Neural progenitor cell (in vitro differentiated cells): ENCODE data around the gene PCDHA7. TPM values are rescaled to one million over a fixed set of nuclear protein-coding genes. Genes with fewer than 3 reads are reported as not detected.

Source experiments
- DNase-seq: peaks from one replicate; pipeline ENCODE4 v3.0.0-alpha.2; 2016; ENCODE audit warnings: low spot score
- H2AFZ ChIP-seq: fragments of 200-600 bp; sonication (generic); replicated peaks from 2 replicates; pipeline ENCODE4 v1.6.1; 2016; ENCODE audit warnings: antibody characterized with exemption
- H3F3A ChIP-seq: fragments of 200-600 bp; sonication (generic); 2 replicates; pipeline ENCODE4 v1.6.1; 2016; ENCODE audit warnings: antibody characterized with exemption, low read depth
- H3K27ac ChIP-seq: fragments of 200-600 bp; sonication (generic); 2 replicates; pipeline ENCODE4 v1.5.1; 2016; ENCODE audit warnings: mild to moderate bottlenecking
- H3K27me3 ChIP-seq: fragments of 200-600 bp; sonication (generic); 2 replicates; pipeline ENCODE4 v1.6.1; 2016; ENCODE audit warnings: mild to moderate bottlenecking, moderate library complexity
- H3K36me3 ChIP-seq: fragments of 200-600 bp; sonication (generic); 2 replicates; pipeline ENCODE4 v1.5.1; 2016
- H3K4me1 ChIP-seq: fragments of 200-600 bp; sonication (generic); 2 replicates; pipeline ENCODE4 v1.6.1; 2016; ENCODE audit warnings: mixed run types
- H3K4me2 ChIP-seq: fragments of 200-600 bp; sonication (generic); 2 replicates; pipeline ENCODE4 v1.6.1; 2016
- H3K4me3 ChIP-seq: fragments of 200-600 bp; sonication (generic); 2 replicates; pipeline ENCODE4 v1.5.1; 2016
- H3K79me2 ChIP-seq: fragments of 200-600 bp; sonication (generic); 2 replicates; pipeline ENCODE4 v1.6.1; 2016; ENCODE audit warnings: low read depth
- H3K9ac ChIP-seq: fragments of 200-600 bp; sonication (generic); 2 replicates; pipeline ENCODE4 v1.6.1; 2016
- H3K9me3 ChIP-seq: fragments of 200-600 bp; sonication (generic); 2 replicates; pipeline ENCODE4 v1.5.1; 2016; ENCODE audit warnings: low read depth
- H4K20me1 ChIP-seq: fragments of 200-600 bp; sonication (generic); 2 replicates; pipeline ENCODE4 v1.6.1; 2016; ENCODE audit warnings: low read depth
- H3K27ac Mint-ChIP-seq: 3 replicates; pipeline ENCODE4 v1.8.0; 2021; ENCODE audit warnings: mixed read lengths
- H3K27me3 Mint-ChIP-seq: 2 replicates; pipeline ENCODE4 v1.8.0; 2022; ENCODE audit warnings: low read depth, mild to moderate bottlenecking, inconsistent platforms, moderate library complexity, mixed read lengths; ENCODE audit not compliant: insufficient read depth
- H3K36me3 Mint-ChIP-seq: 3 replicates; pipeline ENCODE4 v1.8.0; 2021; ENCODE audit warnings: mixed read lengths
- H3K4me1 Mint-ChIP-seq: 3 replicates; pipeline ENCODE4 v1.8.0; 2021; ENCODE audit warnings: mixed read lengths
- H3K4me3 Mint-ChIP-seq: 3 replicates; pipeline ENCODE4 v1.8.0; 2021; ENCODE audit warnings: mild to moderate bottlenecking, moderate library complexity, mixed read lengths
- H3K9me3 Mint-ChIP-seq: 3 replicates; pipeline ENCODE4 v1.8.0; 2020; ENCODE audit warnings: mixed read lengths
- CTCF ChIP-seq: fragments of 200-600 bp; sonication (generic); IDR thresholded peaks from 2 replicates; pipeline ENCODE4 v1.5.1; 2017; ENCODE audit warnings: antibody characterized with exemption, mild to moderate bottlenecking
- EZH2 ChIP-seq: fragments of 200-600 bp; sonication (generic); IDR thresholded peaks from 2 replicates; pipeline ENCODE4 v1.6.1; 2017; ENCODE audit warnings: antibody characterized with exemption, mild to moderate bottlenecking, moderate library complexity
- EZH2phosphoT487 ChIP-seq: fragments of 200-600 bp; sonication (generic); IDR thresholded peaks from 2 replicates; pipeline ENCODE4 v1.6.1; 2017; ENCODE audit warnings: antibody characterized with exemption
- total RNA-seq: library from RNA; depleted of rRNA; stranded (reverse); fragments of >200 nt; gene quantifications from 2 replicates; pipeline ENCODE4 v1.2.3, GENCODE V29; 2015; ENCODE audit warnings: low replicate concordance

Gene PCDHA7
- total RNA-seq, 1 donor from 2014 or later = 0.36 TPM

GRCh38 chr5:140883927-140884697 lies 50.0 kb downstream of the PCDHA7 start:
- Histone ChIP-seq H3K4me3 (no peak overlapping the region), H3K9me3 (no peaks in the 10 kb centered on the region), H3K4me2 (no peak overlapping the region), H4K20me1 (no peaks in the 10 kb centered on the region), H2AFZ (no peak overlapping the region), H3K79me2 (no peaks in the 10 kb centered on the region), H3K27ac (no peak overlapping the region), H3K9ac (no peak overlapping the region), H3K36me3 (no peaks in the 10 kb centered on the region), H3K4me1 (no peaks in the 10 kb centered on the region), H3F3A (no peaks in the 10 kb centered on the region), H3K27me3 (no peaks in the 10 kb centered on the region)
- H3K36me3 Mint-ChIP-seq = peaks cover 35% of the 10 kb centered on the region
- no peak overlapping the region for H3K27ac Mint-ChIP-seq
- H3K9me3 Mint-ChIP-seq = peaks cover 39% of the 10 kb centered on the region
- no peak overlapping the region for H3K4me3 Mint-ChIP-seq
- no peaks in the 10 kb centered on the region for H3K4me1 Mint-ChIP-seq
- H3K27me3 Mint-ChIP-seq = no peaks in the 10 kb centered on the region
- no peak for DNase-seq
- TF ChIP-seq EZH2phosphoT487 (no peak), CTCF (no peak), EZH2 (no peak)

Other genes starting within 250 kb of the PCDHA7 start
- gene CD14, start 201.1 kb upstream of the PCDHA7 start, total RNA-seq = not detected in 2 replicates
- gene TMCO6, start 194.8 kb upstream of the PCDHA7 start, total RNA-seq = 17.8 and 106 TPM in 2 replicates
- 53.8 and 59.4 TPM in 2 replicates for gene NDUFA2, start 186.6 kb upstream of the PCDHA7 start, total RNA-seq
- 97.0 and 131 TPM in 2 replicates for gene IK, start 186.4 kb upstream of the PCDHA7 start, total RNA-seq
- gene WDR55, start 169.4 kb upstream of the PCDHA7 start, total RNA-seq = 6.9 and 15.1 TPM in 2 replicates
- gene DND1, start 160.7 kb upstream of the PCDHA7 start, total RNA-seq = 0.37 and 1.1 TPM in 2 replicates
- gene HARS1, start 142.9 kb upstream of the PCDHA7 start, total RNA-seq = 44.9 and 45.7 TPM in 2 replicates
- gene HARS2, start 142.8 kb upstream of the PCDHA7 start, total RNA-seq = 30.6 and 34.1 TPM in 2 replicates
- gene ZMAT2, start 133.8 kb upstream of the PCDHA7 start, total RNA-seq = 62.2 and 71.5 TPM in 2 replicates
- gene PCDHA1, start 48.1 kb upstream of the PCDHA7 start, total RNA-seq = 0.19 and 0.24 TPM in 2 replicates
- 3.7 and 5.9 TPM in 2 replicates for gene PCDHA2, start 39.4 kb upstream of the PCDHA7 start, total RNA-seq
- gene PCDHA3, start 33.2 kb upstream of the PCDHA7 start, total RNA-seq = 2.8 and 4.0 TPM in 2 replicates
- gene PCDHA4, start 27.2 kb upstream of the PCDHA7 start, total RNA-seq = 9.7 and 13.7 TPM in 2 replicates
- gene PCDHA5, start 12.7 kb upstream of the PCDHA7 start, total RNA-seq = 2.4 and 2.7 TPM in 2 replicates
- gene PCDHA6, start 6.3 kb upstream of the PCDHA7 start, total RNA-seq = 2.0 and 2.8 TPM in 2 replicates
- 0.90 and 1.6 TPM in 2 replicates for gene PCDHA8, start 6.9 kb downstream of the PCDHA7 start, total RNA-seq
- 2.0 TPM in 2 replicates for gene PCDHA9, start 14.1 kb downstream of the PCDHA7 start, total RNA-seq
- gene PCDHA10, start 21.6 kb downstream of the PCDHA7 start, total RNA-seq = 8.0 and 11.7 TPM in 2 replicates
- 5.4 and 6.3 TPM in 2 replicates for gene PCDHA11, start 34.7 kb downstream of the PCDHA7 start, total RNA-seq
- 3.4 and 5.9 TPM in 2 replicates for gene PCDHA12, start 41.0 kb downstream of the PCDHA7 start, total RNA-seq
- 1.9 and 2.3 TPM in 2 replicates for gene PCDHA13, start 47.9 kb downstream of the PCDHA7 start, total RNA-seq
- 2.9 and 5.9 TPM in 2 replicates for gene PCDHAC1, start 92.0 kb downstream of the PCDHA7 start, total RNA-seq
- 1.9 and 2.5 TPM in 2 replicates for gene PCDHAC2, start 132.2 kb downstream of the PCDHA7 start, total RNA-seq
- 0.03 and 0.07 TPM in 2 replicates for gene PCDHB1, start 217.1 kb downstream of the PCDHA7 start, total RNA-seq